Thoracic aorta (tissue), 2 donors: Measurements from ENCODE around the gene SMTNL1. TPM values are rescaled to one million over a fixed set of nuclear protein-coding genes. Genes with fewer than 3 reads are reported as not detected.

ENCODE experiments used
- ATAC-seq: fragments of 150-250 bp; one replicate; pipeline ENCODE4 v1.8.0; 2017; ENCODE audit warnings: low read depth; ENCODE audit not compliant: insufficient number of reproducible peaks, low FRiP score
- DNase-seq: peaks from one replicate; pipeline ENCODE4 v3.0.0-alpha.2; 2020; ENCODE audit warnings: low spot score
- H3K27ac ChIP-seq, 2 donors: fragments of 200-600 bp; sonication (generic); 1 replicate in 1 of 2; 2 replicates in 1 of 2; pipeline ENCODE4 v1.5.1; 2016; ENCODE audit warnings: mild to moderate bottlenecking in 2 of 2, moderate library complexity in 2 of 2
- H3K27me3 ChIP-seq: fragments of 200-600 bp; sonication (generic); replicated peaks from 2 replicates; pipeline ENCODE4 v1.6.0; 2016; ENCODE audit warnings: mild to moderate bottlenecking; ENCODE audit not compliant: insufficient read depth
- H3K36me3 ChIP-seq: fragments of 200-600 bp; sonication (generic); one replicate; pipeline ENCODE4 v1.5.1; 2016
- H3K4me1 ChIP-seq, 2 donors: fragments of 200-600 bp; sonication (generic); 1 replicate in 1 of 2; 2 replicates in 1 of 2; pipeline versions ENCODE4 v1.5.1 to v1.6.0; 2016; ENCODE audit warnings: low read depth in 2 of 2, mild to moderate bottlenecking in 1 of 2; ENCODE audit not compliant: control insufficient read depth in 1 of 2
- H3K4me3 ChIP-seq: fragments of 200-600 bp; sonication (generic); 2 replicates; pipeline ENCODE4 v1.5.1; 2016; ENCODE audit warnings: mild to moderate bottlenecking
- H3K9me3 ChIP-seq: fragments of 200-600 bp; sonication (generic); 2 replicates; pipeline ENCODE4 v1.5.1; 2016
- CTCF ChIP-seq: fragments of 200-600 bp; sonication (generic); IDR thresholded peaks from one replicate; pipeline ENCODE4 v1.5.1; 2019; ENCODE audit warnings: antibody characterized with exemption
- total RNA-seq, 2 donors: library from RNA; depleted of rRNA; stranded (reverse); fragments of >200 nt; gene quantifications; one replicate each; pipeline versions ENCODE4 v1.1.0 to v1.2.3, GENCODE V29; 2016

The SMTNL1 gene
- total RNA-seq, 2 donors from 2014 or later, result not detected

GRCh38 chr11:57514538-57515331 lies 22.7 kb upstream of the SMTNL1 start:
- Histone ChIP-seq H3K9me3 (no peaks in the 10 kb centered on the region), H3K4me3 (peak overlapping the region; percentile 99), H3K27ac (peak overlapping the region; percentile 7 to 50), H3K27me3 (no peaks in the 10 kb centered on the region), H3K4me1 (peaks cover 10% of the 10 kb centered on the region in 2 donors), H3K36me3 (no peaks in the 10 kb centered on the region)
- ATAC-seq (peak; percentile 45), DNase-seq (no peak)
- TF ChIP-seq CTCF, result no peak

- H3K9me3 ChIP-seq, result no peaks in the 10 kb centered on the region
- no peaks in the 10 kb centered on the region for H3K27me3 ChIP-seq
- DNase-seq (no peak), ATAC-seq (peak; percentile 17)
- no peak for TF ChIP-seq CTCF
- H3K4me3 ChIP-seq, result peak within 1 kb of the TSS; percentile 99
- H3K36me3 ChIP-seq, result no peaks in the 10 kb centered on the region
- H3K4me1 ChIP-seq, result peaks cover 10% of the 10 kb centered on the region in 2 donors
- H3K27ac ChIP-seq, result peak within 1 kb of the TSS; percentile 7 to 50
These were observed 21.9 kb upstream of the SMTNL1 start, which contains the start of gene SLC43A1 for GRCh38 chr11:57515332-57516060. SLC43A1 (minus strand) TSS chr11:57515702; CDS start chr11:57514111, 1,591 bp downstream.

GRCh38 chr11:57516061-57516443 lies 21.3 kb upstream of the SMTNL1 start:
- Histone ChIP-seq H3K27ac (peak overlapping the region in 1 of 2 donors; percentile 50), H3K36me3 (no peaks in the 10 kb centered on the region), H3K27me3 (no peaks in the 10 kb centered on the region), H3K4me1 (peaks cover 10% of the 10 kb centered on the region in 2 donors), H3K9me3 (no peaks in the 10 kb centered on the region), H3K4me3 (peak overlapping the region; percentile 99)
- no peak for DNase-seq
- no peak for TF ChIP-seq CTCF
- ATAC-seq, result no peak

- ATAC-seq, result no peak
- DNase-seq, result no peak
- peaks cover 0 to 2% of the 10 kb centered on the region in 2 donors for H3K4me1 ChIP-seq
- no peaks in the 10 kb centered on the region for H3K36me3 ChIP-seq
- H3K9me3 ChIP-seq, result no peaks in the 10 kb centered on the region
- H3K27ac ChIP-seq, result no peak overlapping the region
- H3K4me3 ChIP-seq, result no peak overlapping the region
- no peaks in the 10 kb centered on the region for H3K27me3 ChIP-seq
- no peak for TF ChIP-seq CTCF
These were observed 16.3 kb upstream of the SMTNL1 start for GRCh38 chr11:57521116-57521515.

- H3K4me3 ChIP-seq, result no peak overlapping the region
- no peaks in the 10 kb centered on the region for H3K36me3 ChIP-seq
- no peak overlapping the region for H3K27ac ChIP-seq
- no peaks in the 10 kb centered on the region for H3K4me1 ChIP-seq
- no peaks in the 10 kb centered on the region for H3K27me3 ChIP-seq
- ATAC-seq (no peak), DNase-seq (no peak)
- no peak for TF ChIP-seq CTCF
- H3K9me3 ChIP-seq, result no peaks in the 10 kb centered on the region
These were observed 14.0 kb upstream of the SMTNL1 start for GRCh38 chr11:57523419-57523818.
